Loucy (cell line): Measurements from ENCODE around the gene HIGD2A.
A peak's percentile ranks its signal among the peaks of the same experiment; 100 is the strongest.

Experiments used
- H2AFZ ChIP-seq: fragments of 200-600 bp; sonication (generic); 2 replicates; pipeline ENCODE4 v1.6.0; 2016; ENCODE audit warnings: antibody characterized with exemption, mild to moderate bottlenecking, low read length, moderate library complexity
- H3F3A ChIP-seq: fragments of 200-600 bp; 2 replicates; pipeline ENCODE4 v1.6.0; 2016; ENCODE audit warnings: antibody characterized with exemption, low read depth, mild to moderate bottlenecking
- H3K27me3 ChIP-seq: fragments of 200-600 bp; sonication (generic); 2 replicates; pipeline ENCODE4 v1.6.1; 2014; ENCODE audit warnings: low read length, mild to moderate bottlenecking; ENCODE audit not compliant: insufficient read depth, poor library complexity, severe bottlenecking
- H3K36me3 ChIP-seq: fragments of 200-600 bp; sonication (generic); 2 replicates; pipeline ENCODE4 v1.6.1; 2016; ENCODE audit warnings: low read length; ENCODE audit not compliant: insufficient read depth
- H3K4me1 ChIP-seq: fragments of 200-600 bp; sonication (generic); 2 replicates; pipeline ENCODE4 v1.5.1; 2014; ENCODE audit warnings: low read length, mild to moderate bottlenecking; ENCODE audit not compliant: insufficient read depth, poor library complexity, severe bottlenecking
- H3K4me2 ChIP-seq: fragments of 200-600 bp; sonication (generic); 2 replicates; pipeline ENCODE4 v1.6.0; 2014; ENCODE audit warnings: antibody characterized with exemption, low read length, low read depth, mild to moderate bottlenecking; ENCODE audit not compliant: poor library complexity, severe bottlenecking
- H3K4me3 ChIP-seq: fragments of 200-600 bp; sonication (generic); 2 replicates; pipeline ENCODE4 v1.5.1; 2014; ENCODE audit warnings: low read length, mild to moderate bottlenecking, mixed read lengths; ENCODE audit not compliant: poor library complexity, severe bottlenecking
- H3K79me2 ChIP-seq: fragments of 200-600 bp; sonication (generic); 2 replicates; pipeline ENCODE4 v1.6.1; 2014; ENCODE audit warnings: low read length; ENCODE audit not compliant: insufficient read depth
- H3K9ac ChIP-seq: fragments of 200-600 bp; sonication (generic); 2 replicates; pipeline ENCODE4 v1.6.0; 2014; ENCODE audit warnings: mild to moderate bottlenecking, low read depth, low read length, moderate library complexity; ENCODE audit not compliant: poor library complexity, severe bottlenecking
- H3K9me2 ChIP-seq: fragments of 200-600 bp; sonication (generic); replicated peaks from 2 replicates; pipeline ENCODE4 v1.6.1; 2016; ENCODE audit warnings: low read depth, low read length, mixed read lengths
- H3K9me3 ChIP-seq: fragments of 200-600 bp; sonication (generic); 2 replicates; pipeline ENCODE4 v1.6.1; 2014; ENCODE audit warnings: mild to moderate bottlenecking, antibody characterized with exemption, low read length, low read depth; ENCODE audit not compliant: insufficient read depth
- H4K20me1 ChIP-seq: fragments of 200-600 bp; sonication (generic); 2 replicates; pipeline ENCODE4 v1.6.0; 2014; ENCODE audit warnings: antibody characterized with exemption, low read length, mild to moderate bottlenecking; ENCODE audit not compliant: insufficient read depth, poor library complexity, severe bottlenecking
- CTCF ChIP-seq: fragments of 200-600 bp; sonication (generic); conservative IDR thresholded peaks from 2 replicates; pipeline ENCODE4 v1.5.1; 2014; ENCODE audit warnings: mild to moderate bottlenecking, antibody characterized with exemption, low read length
- EZH2phosphoT487 ChIP-seq: fragments of 200-600 bp; IDR thresholded peaks from 2 replicates; pipeline ENCODE4 v1.6.1; 2018; ENCODE audit warnings: antibody characterized with exemption, mild to moderate bottlenecking, moderate library complexity, borderline replicate concordance

The HIGD2A gene

GRCh38 chr5:176388444-176389134, at the start of gene HIGD2A, which contains the start of gene NOP16:
HIGD2A (plus strand) TSS chr5:176388751; CDS start chr5:176388820, 69 bp downstream.
NOP16 (minus strand) TSS chr5:176388598; CDS start chr5:176388539, 59 bp downstream.
- Histone ChIP-seq H3K4me2 (peak within 1 kb of the TSS; percentile 88), H3K79me2 (peaks cover 37% of the 10 kb centered on the region), H2AFZ (peak within 1 kb of the TSS; percentile 96), H3F3A (no peaks in the 10 kb centered on the region), H3K9me2 (no peaks in the 10 kb centered on the region), H3K4me1 (peaks cover 6% of the 10 kb centered on the region), H3K4me3 (peak within 1 kb of the TSS; percentile 96), H3K9ac (peak within 1 kb of the TSS; percentile 87), H3K9me3 (no peaks in the 10 kb centered on the region), H3K36me3 (peaks cover 4% of the 10 kb centered on the region; the same call in 1 of the 2 replicates), H3K27me3 (no peaks in the 10 kb centered on the region), H4K20me1 (no peaks in the 10 kb centered on the region)
- TF ChIP-seq EZH2phosphoT487 (no peak), CTCF (no peak)

- Histone ChIP-seq H3K27me3 (no peaks in the 10 kb centered on the region), H3K9ac (no peak overlapping the region)
Observed at GRCh38 chr5:176339304-176339703, 49.2 kb upstream of the HIGD2A start.

GRCh38 chr5:176341325-176342157, 47.0 kb upstream of the HIGD2A start:
- no peak overlapping the region for H3K4me3 ChIP-seq
- no peak overlapping the region for H3K9ac ChIP-seq
- no peaks in the 10 kb centered on the region for H3F3A ChIP-seq
- H3K27me3 ChIP-seq: no peaks in the 10 kb centered on the region
- H3K4me2 ChIP-seq: no peak overlapping the region
- H3K36me3 ChIP-seq: peaks cover 9% of the 10 kb centered on the region; the same call in 1 of the 2 replicates
- H3K4me1 ChIP-seq: no peaks in the 10 kb centered on the region
- H3K79me2 ChIP-seq: no peaks in the 10 kb centered on the region
- TF ChIP-seq EZH2phosphoT487 (no peak), CTCF (no peak)
- no peaks in the 10 kb centered on the region for H4K20me1 ChIP-seq
- H3K9me3 ChIP-seq: no peaks in the 10 kb centered on the region
- H3K9me2 ChIP-seq: no peaks in the 10 kb centered on the region
- H2AFZ ChIP-seq: no peak overlapping the region

More at GRCh38 chr5:176339304-176339703, 49.2 kb upstream of the HIGD2A start:
- Histone ChIP-seq H3K4me2 (no peak overlapping the region), H3K4me1 (no peaks in the 10 kb centered on the region), H3K9me3 (no peaks in the 10 kb centered on the region), H2AFZ (no peak overlapping the region), H3K79me2 (no peaks in the 10 kb centered on the region), H3K9me2 (no peaks in the 10 kb centered on the region), H3K36me3 (no peaks in the 10 kb centered on the region), H3K4me3 (no peak overlapping the region), H4K20me1 (no peaks in the 10 kb centered on the region), H3F3A (no peaks in the 10 kb centered on the region)
- TF ChIP-seq CTCF: no peak
- TF ChIP-seq EZH2phosphoT487: no peak
